Stimulated activated CD4-positive, alpha-beta T cell treated with anti-CD3 and anti-CD28 coated beads, Interleukin-2, amount 100 ng/mL, for 24 hours (primary cell): ENCODE results near the gene KIF21B.

Experiments
- DNase-seq, 2 donors: peaks; one replicate each; pipeline ENCODE4 v3.0.0-alpha.2; 2020

Gene KIF21B

DNA sequence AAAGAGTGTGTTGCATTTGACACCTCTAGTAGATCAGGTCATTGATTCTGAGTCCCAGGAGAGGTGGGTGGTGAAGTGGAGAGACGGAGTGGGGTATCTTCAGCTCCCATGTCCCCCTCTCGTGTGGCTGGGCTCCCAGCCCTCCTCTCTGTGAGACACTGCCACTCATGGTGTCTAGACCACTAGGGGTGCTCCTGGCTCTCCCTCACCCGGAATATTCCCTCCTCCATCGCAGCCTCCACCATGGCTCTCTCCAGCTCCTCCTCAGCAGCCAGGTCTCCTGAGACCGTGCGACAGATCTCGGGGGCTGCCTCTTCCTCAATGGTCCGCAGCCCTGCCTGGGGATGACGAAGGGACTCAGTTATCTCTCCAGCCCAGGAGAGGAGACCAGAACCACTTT lies 20.6 kb upstream of the KIF21B start:
- no peak for DNase-seq

- DNase-seq = peak; percentile 73
Observed at GRCh38 chr1:201042779-201043461, 19.4 kb upstream of the KIF21B start.

- DNase-seq = no peak
Observed at GRCh38 chr1:201041011-201041410, 17.5 kb upstream of the KIF21B start.

DNA sequence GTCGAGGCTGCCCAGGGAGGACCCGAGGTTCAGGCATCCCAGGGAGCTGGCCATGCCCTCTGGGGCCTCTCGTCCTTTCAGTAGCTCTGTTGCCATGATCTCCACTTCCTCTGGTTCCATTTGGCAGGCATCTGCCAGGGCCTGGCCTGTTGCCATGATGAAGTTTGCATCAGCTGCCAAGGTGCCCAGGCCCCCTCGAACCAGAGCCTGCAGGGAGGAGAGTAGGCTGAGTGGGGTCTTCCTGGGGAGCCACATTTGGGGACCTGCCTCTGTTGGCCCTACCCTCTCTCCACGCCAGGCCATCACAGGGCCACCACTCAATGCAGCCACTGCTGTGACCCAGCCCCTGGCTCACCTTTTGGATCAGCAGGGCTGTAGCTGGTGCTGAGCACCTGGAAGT lies 16.4 kb upstream of the KIF21B start:
- no peak for DNase-seq

GRCh38 chr1:201039418-201039817 lies 15.9 kb upstream of the KIF21B start:
- no peak for DNase-seq

DNA sequence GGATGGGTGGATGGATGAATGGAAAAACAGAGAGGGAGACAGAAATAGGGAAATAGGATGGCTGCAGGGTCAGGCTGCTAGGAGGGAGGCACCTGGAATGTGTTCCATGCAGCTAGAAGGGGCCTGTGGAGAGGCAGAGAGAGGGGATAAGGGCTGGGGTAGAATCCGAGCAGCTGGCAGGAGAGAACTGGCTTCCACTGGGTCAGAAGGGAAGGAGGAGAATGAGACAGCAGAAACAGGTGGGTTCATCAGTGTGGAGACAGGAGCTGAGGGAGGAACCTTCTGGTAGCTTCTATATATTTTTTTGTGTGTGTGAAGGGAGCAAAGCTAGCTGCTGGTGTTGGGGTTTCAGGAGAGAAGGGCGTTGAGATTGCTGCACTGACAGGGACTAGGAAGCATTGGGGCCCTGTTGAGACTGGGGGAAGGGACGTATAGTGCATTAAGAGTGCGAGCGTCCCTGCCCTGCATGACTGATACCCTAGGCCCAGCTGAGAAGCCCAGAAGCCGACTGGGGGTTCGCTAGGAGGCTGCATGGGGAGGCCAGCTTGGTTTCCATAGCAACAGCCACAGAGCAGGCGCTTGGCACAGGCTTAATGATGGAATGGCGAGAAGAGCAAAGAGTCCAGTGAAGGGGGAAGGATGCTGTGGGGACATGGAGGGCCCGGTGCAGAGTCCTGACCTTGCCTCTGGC lies 14.8 kb upstream of the KIF21B start:
- no peak for DNase-seq

- DNase-seq = no peak
Observed at GRCh38 chr1:201036188-201036842, 12.8 kb upstream of the KIF21B start.

- DNase-seq = no peak
Observed at GRCh38 chr1:201034671-201035070, 11.2 kb upstream of the KIF21B start.

- DNase-seq = no peak
Observed at GRCh38 chr1:201032408-201032807, 8.9 kb upstream of the KIF21B start.

DNA sequence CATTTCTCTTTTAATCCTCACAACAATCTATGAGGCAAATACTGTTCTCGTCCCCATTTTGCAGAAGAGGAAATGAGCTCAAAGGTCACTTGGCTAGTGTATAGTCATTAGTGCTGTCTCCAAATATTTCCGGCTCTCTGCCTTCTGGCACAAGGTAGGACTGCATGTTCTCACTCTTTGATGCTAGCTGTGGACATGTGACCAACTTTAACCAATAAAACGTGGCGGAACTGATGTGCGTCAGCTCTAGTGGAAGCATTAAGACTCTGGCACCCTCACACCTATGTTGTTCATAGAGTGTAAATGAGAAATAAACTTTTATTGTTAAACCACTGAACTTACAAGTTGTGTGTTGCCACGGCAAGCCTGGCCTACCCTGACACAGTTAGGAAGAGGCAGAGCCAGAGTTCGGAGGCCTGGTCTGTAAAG lies 5.0 kb upstream of the KIF21B start:
- DNase-seq = no peak

DNA sequence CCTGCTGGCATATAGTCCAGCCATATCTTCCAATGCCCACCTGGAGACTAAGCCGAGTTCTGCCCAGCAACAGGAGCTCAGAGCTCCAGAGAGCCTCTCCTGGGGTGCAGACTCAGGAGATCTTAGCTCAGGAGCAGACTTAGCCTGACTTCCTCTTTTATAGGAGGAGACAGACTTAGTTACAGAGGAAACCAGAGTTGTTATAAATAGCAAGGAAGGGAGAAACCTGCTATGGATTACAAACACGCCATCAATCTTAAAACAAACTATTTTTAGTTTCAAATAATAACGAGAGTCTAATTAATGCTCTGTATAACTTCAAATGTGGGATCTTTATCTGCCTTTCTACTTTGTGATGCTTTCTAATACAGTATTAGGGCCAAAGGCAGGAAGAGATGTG lies 3.3 kb upstream of the KIF21B start:
- DNase-seq = no peak

DNA sequence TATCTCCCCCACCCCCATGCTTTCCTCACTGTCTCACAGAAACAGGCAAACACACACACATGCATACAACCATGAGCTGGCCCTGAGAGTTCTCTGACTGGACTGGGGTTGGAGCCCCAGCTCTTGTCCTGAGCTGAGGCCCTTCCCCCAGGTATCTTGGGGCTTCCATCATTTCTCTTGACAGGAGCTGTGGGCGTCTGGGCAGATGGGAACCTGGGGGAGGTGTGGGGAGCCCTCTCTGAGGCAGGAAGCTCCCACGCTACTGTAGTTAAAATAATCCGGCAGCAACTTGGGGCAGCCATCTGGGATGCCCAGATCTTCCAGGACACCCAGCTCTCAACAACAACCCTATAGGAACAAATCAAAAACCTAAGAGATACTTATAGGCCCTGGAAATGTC lies 2.7 kb upstream of the KIF21B start:
- DNase-seq = no peak

DNA sequence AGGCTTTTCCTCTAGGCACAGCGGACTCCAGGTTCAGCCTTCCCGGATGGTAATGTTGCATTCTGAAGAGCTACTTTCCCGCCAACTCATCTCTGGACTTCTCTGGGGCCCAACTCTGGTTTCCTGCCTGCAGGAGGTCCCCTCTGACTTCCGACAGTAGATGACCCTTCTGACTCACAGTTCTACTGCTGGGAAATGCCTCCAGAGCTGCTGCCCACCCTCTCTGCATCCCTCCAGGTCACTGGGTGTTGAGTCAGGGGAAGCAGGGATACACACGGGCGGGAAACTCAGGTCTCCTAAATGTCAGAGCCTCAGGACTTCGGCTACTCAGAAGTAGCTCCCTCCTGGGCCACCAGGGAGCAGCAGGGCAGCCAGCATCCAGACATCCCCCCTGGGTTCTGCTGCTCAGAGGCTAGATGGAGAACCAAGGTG lies 2.1 kb upstream of the KIF21B start:
- DNase-seq = peak in 1 of 2 donors; percentile 28

DNA sequence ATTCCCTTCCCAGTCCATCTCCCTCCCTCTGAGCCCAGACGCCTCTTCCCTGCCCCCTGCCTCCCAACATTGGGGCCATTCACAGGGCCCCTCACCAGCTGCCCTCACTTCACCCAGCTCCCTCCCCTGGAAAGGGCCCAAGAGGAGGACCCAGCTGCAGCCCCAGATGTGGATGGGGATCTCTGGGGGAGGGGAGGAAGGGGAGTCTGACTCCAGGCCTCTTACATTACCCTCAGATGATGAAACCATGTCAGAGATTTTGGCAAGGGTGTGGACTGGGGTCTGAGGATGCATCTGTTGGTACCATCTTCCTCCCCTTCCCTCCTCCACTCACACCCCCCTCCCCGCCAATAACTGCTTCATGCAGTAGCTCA lies 1.1 kb upstream of the KIF21B start:
- DNase-seq = no peak

GRCh38 chr1:201023920-201024624 lies 558 bp upstream of the KIF21B start:
- DNase-seq = no peak

DNA sequence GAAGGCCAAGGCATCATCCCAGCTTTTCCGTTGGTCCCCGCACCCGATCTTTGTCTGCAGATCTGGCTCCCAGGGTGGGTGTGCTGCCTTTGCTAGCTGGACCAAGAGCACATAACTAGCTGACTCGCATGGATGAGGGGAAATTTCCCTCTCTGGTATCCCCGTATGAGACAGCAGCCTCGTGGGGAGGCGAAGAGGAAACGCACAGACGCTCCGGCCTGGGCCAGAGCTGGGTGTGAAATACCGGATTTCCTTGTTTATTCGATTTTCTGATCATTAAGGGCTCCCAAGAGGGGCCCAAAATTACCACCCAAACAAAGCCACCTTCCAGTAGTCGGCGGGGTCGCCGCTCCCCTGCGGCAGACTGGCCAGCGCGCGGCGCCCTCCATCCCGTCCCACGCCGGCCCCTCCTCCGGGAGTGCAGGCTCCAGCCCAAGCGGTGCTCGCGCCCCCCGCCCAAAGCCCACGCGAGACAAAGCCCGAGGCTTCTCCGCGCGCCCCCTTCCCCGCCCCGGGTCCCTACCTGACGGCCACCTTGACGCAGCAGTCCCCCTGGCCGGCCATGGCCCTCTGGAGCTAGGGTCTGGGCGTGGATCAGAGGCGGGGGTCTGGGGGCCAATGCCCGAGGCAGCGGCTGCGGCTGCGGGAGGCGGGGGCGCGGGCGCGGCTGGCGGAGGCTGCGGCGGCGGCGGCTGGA lies 546 bp downstream of the KIF21B start:
- peak; percentile 48 to 52 for DNase-seq

GRCh38 chr1:201022493-201022819 lies 1.1 kb downstream of the KIF21B start:
- peak in 1 of 2 donors; percentile 27 for DNase-seq

GRCh38 chr1:201021630-201022492 lies 1.7 kb downstream of the KIF21B start:
- DNase-seq = peak in 1 of 2 donors; percentile 21

- DNase-seq = peak; percentile 38
Observed at GRCh38 chr1:201020721-201021629, 2.5 kb downstream of the KIF21B start.

DNA sequence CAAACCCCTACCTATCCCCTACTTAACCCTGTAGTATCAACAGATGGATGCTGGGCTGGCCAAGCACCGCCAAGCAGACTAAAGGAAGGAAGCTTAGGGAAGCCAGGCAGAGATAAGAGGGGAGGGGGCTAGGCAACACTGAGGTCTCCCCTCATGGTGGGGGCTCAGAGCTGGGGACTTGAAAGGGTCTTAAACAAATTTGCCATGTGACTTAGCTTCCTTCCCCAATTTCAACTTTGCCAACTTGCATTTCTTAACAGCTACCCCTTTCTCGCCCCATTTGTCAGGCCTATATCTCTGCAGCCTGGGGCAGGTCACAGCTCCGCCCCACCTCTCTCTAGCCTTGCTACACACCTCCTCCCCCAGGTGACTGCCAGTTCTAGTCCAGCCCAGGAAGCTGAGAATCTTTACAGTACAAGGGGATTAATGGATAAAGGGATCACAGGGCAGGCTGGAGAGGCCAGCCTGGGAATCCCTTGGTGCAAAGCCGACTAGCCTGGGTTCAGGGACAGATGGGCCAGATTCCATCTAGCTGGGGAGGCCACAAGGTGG lies 3.4 kb downstream of the KIF21B start:
- peak; percentile 39 for DNase-seq
